Stimulated activated CD4-positive, alpha-beta T cell treated with anti-CD3 and anti-CD28 coated beads, Interleukin-15, amount 100 ng/mL, for 1 hour (primary cell): ENCODE results near the gene IRF2BPL.
"Not testable (repeated sequence)": the region's sequence is repeated elsewhere in the genome, so short reads cannot be mapped to it uniquely, and the experiment has no call there.

Experiments used
- DNase-seq, 2 donors: peaks; one replicate each; pipeline ENCODE4 v3.0.0-alpha.2; 2020; ENCODE audit warnings: low read depth in 1 of 2, low spot score in 1 of 2

The IRF2BPL gene

DNA sequence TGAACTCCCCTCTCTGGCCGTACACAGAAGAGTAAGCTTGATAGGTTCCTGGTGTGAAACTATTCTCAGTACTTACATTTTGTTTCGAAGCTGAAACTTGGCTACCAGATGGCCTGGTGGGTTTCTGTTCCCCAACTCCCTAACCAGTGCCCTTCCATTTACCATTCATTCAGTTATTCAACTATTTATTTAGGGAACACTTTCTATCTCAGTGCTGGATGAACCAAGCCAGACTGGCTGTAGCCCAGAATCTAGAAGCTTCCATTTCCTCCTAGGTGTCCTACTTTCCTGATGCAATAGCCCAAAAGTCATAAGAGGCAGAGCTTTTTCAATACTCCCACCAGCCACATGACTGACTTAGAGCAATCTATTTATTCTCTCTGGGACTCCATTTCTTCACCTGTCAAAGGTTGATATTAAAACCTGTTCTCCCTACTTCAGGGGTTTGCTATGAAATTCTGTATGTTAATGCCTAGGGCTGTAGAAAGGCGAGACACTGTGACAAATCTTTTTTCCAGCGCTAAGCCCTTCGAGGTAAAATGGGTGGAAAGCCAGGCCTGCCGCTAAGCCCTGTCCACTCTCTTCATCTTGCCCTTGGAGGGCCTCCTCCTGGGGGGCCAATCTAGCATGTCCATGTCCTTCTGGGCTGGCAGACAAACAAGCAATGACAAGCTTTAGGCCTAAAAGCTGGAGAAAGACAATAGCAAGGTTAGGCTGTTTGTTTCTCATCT lies 8.1 kb upstream of the IRF2BPL start:
- DNase-seq = no peak

- no peak for DNase-seq
These were observed 6.8 kb upstream of the IRF2BPL start for GRCh38 chr14:77035267-77035666.

DNA sequence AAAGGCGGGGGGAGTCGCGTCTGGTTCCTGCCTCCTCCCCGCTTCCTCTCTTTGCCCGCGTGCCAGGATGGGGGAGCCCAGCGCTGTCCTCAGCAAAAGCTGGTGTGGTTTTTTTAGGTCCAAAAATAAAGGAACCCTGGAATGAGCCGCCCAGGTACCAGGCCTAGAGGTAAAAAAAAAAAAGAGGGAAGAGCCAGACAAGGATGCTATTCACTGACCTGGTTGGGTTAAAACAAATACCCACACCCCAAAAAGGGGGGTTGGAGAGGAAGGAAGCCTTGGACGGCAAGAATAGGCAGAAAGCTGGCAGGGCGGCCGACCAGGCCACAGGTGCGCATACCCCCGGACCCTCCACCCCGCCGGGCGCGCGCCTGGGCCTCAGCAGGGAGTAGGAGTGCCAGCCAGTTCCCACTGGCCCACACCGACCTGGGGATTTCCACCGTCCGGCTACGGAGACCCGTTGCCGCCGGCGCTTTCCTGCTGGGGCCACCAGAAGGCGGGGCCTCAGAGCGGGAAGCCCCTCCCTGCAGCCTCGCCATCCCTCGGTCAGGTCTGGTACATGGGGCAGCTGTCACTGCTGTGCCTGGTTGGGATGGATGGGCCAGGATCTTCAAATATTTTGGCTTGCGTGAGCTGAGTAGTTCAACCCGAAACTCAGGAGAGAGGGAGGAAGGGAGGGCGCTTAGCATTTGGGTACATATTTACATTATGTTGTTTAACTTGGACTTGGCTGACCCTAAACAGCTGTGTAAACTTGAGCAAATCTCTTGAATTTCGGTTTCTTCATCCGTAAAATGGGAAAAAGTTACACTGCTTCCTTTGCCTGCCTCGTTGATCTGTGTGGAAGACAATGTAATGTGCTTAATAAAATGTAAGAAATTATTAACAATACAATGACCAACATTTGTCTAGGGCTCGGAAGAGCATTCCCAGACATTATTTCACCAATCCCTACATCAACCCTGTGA lies 5.4 kb upstream of the IRF2BPL start:
- peak; percentile 63 to 71 for DNase-seq

- peak; percentile 57 to 58 for DNase-seq
These were observed 4.5 kb upstream of the IRF2BPL start for GRCh38 chr14:77032844-77033621.

- DNase-seq = no peak
These were observed 4.0 kb upstream of the IRF2BPL start for GRCh38 chr14:77032491-77032843.

DNA sequence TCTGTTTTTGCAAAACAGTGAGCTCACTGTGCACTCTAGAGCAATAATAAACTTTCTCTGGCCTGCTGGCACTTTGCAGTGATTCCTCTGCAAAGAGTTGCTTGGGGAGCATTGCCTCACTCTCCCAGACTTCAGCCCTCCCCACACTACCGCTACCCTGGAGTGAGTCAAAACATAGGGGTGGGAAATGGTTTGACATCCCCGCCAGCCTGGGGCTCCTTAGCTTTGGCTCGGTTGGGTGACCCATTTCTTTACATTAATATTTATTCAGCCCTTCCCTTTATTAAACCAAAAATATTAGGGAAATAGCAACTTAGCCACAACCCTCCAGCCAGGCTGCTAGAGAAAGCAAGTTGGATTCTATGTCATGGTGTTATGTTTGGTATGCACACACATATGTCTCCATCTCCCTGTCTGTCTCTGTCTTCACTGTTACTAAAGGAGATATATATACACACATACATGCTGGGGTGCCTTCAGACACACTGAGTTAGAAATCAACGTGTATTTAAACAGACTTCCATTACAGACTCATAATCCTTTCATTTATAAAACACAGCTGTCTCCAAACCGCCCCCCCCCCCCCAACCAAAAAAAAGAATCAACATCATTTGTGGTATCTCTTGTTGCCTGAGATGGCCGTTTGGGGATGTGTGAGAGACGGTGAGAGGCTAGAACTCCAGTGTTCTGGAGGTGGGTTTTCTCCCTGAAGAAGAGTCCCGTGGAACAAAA lies 3.4 kb upstream of the IRF2BPL start:
- DNase-seq = no peak

DNA sequence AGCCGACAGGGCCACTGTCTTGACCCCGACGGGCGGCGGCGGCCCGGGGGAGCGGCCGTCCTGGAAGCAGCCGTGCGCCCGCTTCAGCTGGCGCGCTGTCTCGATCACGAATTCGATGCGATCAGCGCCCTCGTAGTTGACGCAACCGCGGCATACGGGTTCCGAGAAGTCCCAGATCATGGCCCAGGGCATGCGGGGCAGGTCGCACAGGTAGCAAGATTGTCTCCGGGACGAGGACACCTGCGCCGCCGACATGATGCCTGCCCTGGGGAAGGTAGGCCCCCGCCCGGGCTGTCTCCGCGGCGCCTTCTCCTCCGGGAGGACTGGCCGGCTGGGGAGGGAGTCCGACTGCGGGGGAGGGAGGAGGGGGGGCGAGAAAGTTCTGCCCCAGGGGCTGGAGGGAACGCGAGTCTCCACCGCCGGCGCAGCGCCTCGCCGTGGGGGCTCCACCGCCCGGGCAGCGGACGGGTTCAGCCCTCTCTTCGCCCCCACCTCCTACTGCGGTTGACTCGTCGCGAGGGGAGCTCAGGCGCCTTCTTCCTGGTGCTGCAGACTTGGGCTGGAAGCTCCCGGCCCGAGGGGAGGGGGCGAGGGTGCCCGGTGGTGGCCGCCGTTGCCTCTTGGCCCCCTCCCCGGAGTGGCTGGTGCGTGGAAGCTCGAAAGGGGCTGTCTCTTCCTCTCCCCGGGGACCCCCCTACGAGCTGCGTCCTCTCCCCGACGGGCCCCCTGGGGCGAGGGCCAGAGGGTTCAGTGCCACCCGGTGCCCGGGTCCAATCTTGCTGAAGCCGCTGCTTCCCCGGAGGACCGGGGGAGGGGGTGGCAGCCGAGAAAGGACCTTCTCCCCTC lies 747 bp downstream of the IRF2BPL start:
- DNase-seq = peak; percentile 45 to 53

DNA sequence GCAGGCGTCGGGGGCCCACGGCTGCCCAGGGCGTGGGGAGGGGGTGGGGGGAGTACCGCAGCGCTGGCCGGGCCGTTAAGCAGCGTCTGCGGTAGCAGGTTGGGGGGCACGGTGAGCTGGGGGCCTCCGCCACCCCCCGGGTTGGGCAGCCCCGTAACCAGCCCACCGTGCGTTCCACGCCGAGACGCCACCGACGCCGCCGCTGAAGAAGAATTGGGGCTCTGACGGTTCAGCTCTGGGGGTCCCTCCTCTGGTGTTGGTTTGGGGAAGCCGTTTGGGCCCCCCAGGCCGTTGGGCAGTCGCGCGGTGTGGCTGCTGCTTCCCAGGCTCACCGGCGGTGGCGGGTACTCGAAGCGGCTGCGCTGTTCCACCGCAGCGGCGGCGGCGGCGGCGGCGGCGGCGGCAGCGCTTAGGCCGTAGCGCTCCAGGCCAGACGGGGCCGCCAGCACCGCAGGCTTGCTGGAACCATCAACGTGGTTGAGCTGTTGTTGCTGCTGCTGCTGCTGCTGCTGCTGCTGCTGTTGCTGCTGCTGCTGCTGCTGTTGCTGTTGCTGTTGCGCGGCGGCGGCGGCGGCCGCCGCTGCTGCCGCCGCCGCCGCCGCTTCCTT lies 1.5 kb downstream of the IRF2BPL start:
- DNase-seq = no peak

- no peak for DNase-seq
These were observed 2.2 kb downstream of the IRF2BPL start for GRCh38 chr14:77026166-77026929.

DNA sequence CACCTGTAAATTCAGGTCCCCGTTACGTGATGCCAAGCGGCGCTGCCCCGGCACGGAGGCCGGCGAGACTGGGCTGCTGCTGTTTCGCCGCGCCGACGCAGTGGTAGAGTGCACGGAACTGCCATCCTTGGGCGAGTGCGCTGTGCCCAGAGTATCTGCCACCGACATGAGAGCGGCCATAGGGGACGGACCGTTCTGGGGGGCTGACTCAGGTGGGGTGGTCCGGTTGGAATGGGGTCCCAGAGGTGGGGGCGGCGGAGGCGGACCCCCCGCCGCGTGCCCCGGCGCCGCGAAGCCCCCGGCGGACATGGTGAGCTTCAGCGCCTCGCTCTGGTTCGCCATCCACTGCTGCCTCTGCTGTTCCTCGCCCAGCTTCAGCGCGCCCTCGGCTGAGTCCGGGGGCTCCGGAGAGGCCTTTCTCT lies 2.8 kb downstream of the IRF2BPL start:
- no peak for DNase-seq

DNA sequence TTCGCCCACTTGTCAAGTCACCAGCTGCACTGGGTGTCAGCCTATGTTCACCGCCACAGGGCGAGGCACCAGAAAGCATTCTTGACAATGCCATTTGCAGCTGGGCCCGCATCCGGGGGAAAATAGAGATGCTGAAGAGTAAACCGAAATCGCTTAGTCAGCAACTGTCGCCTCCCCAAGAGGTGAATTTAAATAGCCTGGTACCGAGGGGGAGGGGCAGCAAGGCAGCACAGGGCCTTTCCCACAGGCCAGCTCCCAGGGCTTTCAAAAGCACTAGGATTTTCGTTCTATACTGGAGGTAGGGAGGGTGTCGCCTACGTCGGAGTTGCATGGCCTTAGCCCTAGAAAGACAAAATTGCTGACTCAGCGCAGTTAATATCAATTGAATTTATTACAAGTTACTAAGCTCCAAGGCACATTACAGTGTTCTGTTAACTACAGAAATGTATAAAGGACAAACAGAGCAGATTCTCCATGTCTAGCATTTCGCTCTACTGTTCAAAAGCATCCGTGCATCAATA lies 4.3 kb downstream of the IRF2BPL start:
- no peak for DNase-seq

DNA sequence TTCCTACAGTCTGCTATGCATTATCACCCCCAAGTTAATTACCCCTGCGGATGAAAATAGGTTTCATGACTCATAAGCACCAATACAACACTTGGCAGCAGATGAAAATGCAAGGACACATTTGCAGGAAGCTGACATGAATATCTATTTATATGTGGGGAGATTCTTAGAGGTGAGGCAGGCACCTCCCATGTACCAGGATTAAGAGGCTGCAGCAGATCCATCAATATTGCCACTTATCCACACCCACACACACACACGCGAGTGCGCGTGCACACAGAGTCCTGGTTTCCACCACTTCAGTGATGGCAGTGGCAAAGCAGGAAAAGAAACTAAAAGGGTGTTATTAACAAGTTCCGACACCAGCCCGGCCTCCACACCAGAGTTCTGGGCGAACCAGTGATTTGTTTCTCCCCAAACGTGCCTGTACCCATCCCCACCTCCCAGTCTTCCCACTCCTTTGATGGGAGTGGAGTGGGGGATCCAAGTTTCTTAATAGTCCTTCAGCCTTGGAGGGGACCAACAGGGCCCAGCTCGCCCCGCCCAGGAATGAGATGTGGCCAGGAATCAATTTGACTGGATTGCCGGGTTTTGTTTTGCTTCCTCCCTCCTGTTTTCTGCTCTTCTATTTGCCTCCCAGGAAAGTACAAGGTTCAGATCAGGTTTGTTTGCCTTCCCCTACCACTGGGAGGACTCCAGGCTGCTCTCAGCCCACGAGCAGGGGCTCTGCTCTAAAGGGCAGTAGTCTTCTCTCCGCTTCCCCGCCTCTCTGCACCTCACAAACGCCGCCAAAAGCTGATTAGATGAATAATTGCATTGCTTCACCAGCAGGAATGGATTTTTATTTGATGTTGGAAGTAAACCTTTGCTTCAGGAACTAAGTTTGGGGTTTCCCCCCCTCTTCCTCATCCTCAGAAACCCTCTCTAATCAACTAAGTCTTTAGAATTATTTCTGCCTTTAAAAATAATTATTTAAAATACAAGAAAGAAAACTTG lies 5.2 kb downstream of the IRF2BPL start:
- DNase-seq = no peak

DNA sequence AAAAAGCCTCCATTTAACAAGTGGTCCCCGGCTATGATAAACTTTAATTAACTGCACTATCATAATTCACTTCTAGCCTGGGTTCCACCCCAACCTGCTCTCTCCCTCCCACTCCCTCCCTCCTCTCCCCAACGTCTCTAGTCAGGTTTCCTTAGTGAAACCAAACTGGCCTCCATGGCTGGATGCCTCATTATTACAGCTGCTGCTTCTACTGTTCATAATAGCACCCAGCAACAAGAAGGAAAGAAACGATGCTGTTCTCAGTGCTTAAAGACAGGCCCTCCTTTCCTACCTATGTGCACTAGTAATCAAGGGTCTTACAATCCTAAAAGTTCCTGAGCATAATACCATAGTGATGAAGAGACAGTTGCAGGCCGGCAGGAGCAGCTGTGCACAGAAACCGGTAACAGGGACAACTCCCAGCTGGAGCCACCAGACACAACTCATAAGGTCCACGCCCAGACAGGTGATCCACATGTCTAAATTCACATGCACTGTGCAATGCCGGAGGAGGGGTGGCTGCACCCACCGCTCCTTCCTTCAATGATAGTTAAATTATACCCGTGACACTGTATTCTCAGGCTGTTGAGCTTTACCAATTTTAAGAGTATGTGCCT lies 6.2 kb downstream of the IRF2BPL start:
- DNase-seq = no peak

DNA sequence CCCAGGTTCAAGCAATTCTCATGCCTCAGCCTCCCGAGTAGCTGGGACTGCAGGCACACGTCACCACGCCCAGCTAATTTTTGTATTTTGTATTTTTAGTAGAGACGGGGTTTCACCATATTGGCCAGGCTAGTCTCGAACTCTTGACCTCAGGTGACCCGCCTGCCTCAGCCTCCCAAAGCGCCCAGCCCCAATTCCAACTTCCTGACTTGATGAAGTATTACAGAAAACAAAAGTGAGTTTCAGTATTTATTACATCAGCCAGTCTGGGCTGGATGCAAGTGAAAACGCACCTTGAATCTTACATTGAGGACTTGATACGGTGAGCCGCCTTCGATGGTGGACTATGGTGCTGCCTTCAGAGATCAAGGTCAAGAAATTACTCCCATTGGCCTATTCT lies 7.1 kb downstream of the IRF2BPL start:
- DNase-seq = not testable (repeated sequence)

- DNase-seq = no peak
These were observed 9.7 kb downstream of the IRF2BPL start for GRCh38 chr14:77018785-77019184.

DNA sequence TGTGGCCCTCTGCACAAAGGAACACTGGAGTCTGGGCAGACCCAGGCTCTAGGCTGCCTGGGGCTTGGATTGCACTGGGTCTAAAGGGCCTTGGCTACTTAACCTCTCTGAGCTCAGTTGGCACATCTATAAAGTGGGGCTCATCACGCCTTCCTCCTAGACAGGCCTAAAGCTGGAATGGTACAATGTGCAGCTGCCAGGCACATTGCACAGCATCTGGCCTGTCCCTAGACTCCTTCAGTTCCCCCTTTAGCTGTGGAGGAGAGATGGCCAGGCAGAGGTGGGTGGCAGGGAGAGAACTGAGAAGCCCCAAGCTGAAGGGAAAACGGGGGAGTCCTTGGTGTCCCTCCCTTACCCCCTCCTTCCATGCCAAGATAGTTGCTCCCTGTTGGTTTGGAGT lies 10.8 kb downstream of the IRF2BPL start:
- no peak for DNase-seq

DNA sequence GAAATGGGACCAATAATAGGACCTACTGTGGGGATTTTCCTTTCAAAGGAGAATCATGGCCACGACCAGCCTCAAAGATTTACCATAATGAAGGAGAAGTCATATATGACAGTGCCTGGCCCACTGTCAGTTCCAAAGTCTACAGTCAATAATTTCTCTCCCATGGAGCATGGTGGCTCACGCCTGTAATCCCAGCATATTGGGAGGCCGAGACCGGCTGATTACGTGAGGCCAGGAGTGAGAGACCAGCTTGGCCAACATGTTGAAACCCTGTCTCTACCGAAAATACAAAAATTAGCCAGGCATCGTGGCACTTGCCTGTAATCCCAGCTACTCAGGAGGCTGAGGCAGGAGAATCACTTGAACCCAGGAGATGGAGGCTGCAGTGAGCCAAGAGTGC lies 13.8 kb downstream of the IRF2BPL start:
- DNase-seq = no peak
